GM12873 (cell line): Measurements from ENCODE around the gene RBBP8NL.

Source experiments
- TF ChIP-seq, protein P1 (sequence below): IDR thresholded peaks from 2 replicates; pipeline ENCODE4 v1.5.1; 2012; ENCODE audit warnings: low read depth, mild to moderate bottlenecking, moderate library complexity, low read length, control low read depth; ENCODE audit not compliant: insufficient read depth; ENCODE audit errors: missing control alignments

The RBBP8NL gene

DNA sequence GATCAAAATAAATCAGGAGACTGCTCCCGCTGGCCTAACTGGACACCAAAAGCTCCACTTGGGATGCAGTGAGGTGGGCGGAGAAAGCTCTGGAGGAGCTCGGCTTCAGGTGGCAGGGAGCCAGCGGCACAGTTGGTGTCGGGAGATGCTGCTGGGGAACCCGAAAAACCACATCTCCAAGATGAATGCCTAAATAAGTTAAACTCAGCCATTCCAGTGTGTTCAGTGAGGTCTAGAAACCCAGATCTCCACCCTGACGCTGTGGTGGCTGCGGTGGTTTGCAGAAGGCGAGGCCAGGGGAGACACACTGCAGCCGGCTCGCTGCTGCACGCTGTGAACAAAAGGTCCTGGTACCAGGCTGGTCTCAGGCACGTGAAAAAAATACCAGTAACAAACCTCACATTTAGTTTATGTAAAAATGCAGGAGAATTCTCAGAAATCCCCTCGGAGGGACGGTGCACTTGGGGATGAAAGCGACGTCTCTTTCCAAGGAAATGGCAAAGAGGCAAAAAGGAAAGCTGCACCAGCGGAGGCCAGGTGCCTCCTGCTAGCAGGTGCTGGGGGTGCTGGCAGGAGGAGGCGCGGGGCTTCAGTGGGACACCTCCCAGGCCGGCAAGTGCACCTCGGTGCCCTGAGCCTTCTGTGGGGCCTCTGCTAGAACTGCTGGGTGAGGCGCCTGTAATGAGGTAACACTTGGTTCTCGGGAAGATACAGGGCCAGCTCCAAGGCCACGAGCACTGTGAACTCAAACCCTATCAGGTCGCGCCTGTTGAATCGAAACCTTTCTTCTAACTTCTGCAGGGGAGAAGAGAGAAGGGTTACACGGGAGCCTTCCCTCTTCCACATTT is 36.8 kb downstream of the RBBP8NL start:
- TF ChIP-seq, protein P1, sequence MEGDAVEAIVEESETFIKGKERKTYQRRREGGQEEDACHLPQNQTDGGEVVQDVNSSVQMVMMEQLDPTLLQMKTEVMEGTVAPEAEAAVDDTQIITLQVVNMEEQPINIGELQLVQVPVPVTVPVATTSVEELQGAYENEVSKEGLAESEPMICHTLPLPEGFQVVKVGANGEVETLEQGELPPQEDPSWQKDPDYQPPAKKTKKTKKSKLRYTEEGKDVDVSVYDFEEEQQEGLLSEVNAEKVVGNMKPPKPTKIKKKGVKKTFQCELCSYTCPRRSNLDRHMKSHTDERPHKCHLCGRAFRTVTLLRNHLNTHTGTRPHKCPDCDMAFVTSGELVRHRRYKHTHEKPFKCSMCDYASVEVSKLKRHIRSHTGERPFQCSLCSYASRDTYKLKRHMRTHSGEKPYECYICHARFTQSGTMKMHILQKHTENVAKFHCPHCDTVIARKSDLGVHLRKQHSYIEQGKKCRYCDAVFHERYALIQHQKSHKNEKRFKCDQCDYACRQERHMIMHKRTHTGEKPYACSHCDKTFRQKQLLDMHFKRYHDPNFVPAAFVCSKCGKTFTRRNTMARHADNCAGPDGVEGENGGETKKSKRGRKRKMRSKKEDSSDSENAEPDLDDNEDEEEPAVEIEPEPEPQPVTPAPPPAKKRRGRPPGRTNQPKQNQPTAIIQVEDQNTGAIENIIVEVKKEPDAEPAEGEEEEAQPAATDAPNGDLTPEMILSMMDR = no peak

DNA sequence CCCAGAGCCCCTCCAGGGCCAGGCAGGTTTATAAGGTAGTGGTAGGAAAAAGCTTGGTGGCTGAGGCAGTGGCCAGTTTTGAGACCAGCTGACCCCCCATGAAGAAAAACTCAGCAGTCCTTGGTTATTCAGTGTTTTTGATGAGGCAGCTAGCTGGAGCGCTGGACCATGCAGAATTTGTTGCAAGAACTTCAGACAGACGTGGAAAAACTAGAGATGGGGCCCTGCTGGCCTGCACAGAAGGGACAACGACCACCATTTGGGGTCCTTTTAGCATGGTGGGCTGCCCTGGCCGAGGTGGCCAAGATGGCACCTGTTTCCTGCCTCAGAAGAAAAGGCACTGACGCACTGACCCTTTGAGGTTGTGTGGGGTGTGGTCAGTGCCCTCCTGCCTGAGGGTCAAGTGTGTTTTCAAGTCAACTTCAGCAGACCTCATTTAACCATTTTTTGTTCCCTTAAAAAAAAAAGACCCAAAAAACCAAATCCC is 37.7 kb downstream of the RBBP8NL start:
- TF ChIP-seq, protein P1 = no peak

DNA sequence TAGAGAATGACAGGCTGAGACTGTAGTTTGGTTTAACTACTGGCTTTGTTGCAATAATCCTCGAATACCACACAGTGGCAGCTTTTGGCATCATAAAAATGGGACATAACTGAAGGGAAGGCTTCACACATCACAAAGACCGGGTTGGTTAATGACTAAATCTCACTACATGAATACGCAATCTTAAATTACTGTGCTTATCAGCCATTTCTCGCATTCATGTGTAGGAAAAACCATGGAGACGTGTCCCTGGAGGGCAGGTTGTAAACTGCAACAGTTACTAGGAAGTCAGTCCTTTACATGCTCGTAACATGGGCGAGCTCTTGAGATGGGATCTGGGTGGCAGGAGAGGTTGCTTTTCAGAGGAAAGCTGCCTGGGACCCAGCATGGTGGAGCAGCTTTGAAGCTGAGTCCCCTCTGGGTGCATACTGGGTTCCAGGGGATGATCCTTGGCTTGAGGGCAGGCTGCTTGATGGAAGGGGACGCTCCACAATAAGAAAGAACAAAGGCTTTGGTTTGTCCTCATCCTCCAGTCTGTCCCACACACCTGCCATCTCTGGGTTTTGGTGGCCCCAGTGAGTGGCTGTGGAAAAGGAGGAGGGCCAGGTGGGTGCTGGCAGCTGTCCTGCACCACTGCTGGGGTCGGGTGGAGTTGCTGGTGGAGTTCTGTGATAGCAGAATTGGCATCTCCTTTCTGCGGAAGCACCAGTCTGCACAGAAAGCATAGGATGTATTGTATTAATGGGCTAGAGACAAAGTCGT is 38.3 kb downstream of the RBBP8NL start:
- TF ChIP-seq, protein P1 = no peak

DNA sequence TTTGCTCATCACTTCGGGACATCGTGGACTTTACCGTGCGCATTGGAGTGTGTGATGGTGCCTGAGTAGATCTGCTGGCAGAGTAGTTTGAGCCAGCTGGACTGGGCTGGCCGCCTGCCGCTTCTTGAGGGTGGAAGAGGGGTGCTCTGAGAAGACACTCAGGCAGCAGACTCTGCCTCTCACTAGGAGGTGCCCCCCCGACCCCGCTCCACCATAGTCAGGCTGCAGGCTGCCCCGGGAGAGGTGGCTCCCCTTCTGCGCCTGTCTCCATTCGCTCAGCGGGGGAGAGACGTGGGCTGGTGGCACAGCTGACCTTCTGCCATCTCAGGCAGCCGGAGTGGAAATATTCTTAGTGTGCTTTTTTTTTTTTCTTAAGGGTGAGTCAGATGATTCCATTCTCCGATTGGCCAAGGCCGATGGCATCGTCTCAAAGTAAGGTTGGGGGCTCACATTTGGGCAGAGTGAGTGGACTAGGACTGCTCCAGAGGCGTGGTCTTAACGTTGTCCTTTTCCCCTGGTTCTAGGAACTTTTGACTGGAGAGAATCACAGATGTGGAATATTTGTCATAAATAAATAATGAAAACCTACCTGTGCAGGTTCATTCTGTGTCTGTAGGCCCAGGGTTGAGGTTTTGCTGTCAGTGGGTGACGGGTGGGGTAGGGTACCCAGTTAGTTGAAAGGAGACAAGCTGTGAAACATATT is 39.3 kb downstream of the RBBP8NL start:
- TF ChIP-seq, protein P1 = no peak

DNA sequence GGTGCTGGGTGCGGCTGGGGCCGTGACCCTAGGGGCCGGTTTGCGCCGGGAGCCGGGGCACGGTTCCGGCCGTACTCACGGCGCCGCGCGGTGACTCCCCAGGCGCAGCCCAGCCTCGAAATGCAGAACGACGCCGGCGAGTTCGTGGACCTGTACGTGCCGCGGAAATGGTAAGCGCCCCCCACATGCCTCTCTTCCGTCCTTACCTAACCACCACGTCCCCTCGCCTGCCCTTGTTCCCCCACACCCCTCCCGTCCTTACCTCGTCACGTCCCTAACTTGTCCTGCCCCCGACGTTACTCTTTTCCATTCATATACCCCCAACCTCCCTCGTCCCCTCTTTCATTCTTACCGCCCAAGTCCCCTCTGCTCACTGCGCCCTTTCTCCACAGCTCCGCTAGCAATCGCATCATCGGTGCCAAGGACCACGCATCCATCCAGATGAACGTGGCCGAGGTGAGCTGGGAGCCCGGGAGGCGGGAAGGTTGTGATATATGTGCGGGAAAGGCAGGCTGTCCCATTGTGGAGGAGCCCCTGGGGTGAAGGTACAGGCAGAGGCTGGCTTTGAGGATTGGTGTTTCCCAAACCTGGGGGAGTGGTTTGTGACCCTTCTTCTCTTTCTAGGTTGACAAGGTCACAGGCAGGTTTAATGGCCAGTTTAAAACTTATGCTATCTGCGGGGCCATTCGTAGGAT is 40.0 kb downstream of the RBBP8NL start:
- TF ChIP-seq, protein P1 = no peak

DNA sequence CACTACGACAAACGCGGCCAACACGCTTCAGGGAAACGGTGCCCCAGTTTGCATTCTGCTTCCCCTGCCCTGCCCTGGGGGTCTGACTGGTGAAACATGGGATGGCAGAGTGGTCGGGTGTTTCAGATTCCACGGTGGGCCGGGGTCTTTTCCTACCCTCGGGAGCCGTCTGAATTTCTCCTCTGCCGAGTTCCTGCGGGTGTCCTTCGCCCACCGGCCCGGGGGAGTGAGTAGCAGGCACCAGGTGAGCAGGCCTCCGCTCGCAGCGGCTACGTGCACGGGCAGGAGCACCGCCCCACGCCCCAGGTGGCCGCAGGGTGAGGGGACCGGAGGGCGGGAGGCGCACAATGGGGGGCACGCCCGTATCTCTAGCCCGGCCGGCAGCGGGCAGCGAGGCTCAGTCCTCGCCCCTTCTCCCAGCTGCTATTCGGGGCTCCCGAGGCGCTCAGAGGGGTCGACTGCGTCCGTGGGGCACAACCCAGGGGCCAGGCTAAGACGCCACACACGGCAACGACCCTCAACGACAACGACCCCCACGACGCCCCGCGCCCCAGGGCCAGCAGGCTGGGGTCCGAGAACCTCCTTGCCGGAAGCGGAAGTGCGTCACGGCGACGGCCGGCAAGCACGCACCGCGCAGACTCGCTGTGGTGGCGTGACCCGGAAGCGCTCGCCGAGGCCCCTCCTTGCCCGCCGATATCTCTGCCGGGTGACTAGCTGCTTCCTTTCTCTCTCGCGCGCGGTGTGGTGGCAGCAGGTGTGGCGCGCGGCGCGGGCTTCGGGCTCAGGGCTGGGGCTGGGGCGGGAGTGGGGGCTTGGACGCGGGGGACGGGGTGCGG is 40.7 kb downstream of the RBBP8NL start, which contains the start of gene RPS21:
TSS of gene RPS21 (plus strand) at position 721 of the 836 bp plus-strand sequence. CDS start 236 bp downstream, outside the sequence.
- TF ChIP-seq, protein P1 = no peak
